G401.6 (cell line): ENCODE results near the gene KRTAP3-1.
"Not testable (repeated sequence)": the region's sequence is repeated elsewhere in the genome, so short reads cannot be mapped to it uniquely, and the experiment has no call there.

ENCODE experiments used
- FAIRE-seq: peaks from 2 replicates; lab custom pipeline; 2012; peaks lifted over from hg19 to GRCh38; lab: Jason Lieb, UNC

KRTAP3-1 gene

GRCh38 chr17:41015454-41015853 is 6.5 kb upstream of the KRTAP3-1 start:
- FAIRE-seq, result no peak

- no peak for FAIRE-seq
Observed at GRCh38 chr17:41013606-41014005, 4.7 kb upstream of the KRTAP3-1 start.

- FAIRE-seq, result peak; percentile 64
Observed at GRCh38 chr17:41013181-41013580, 4.3 kb upstream of the KRTAP3-1 start.

GRCh38 chr17:41012326-41013120 is 3.6 kb upstream of the KRTAP3-1 start:
- no peak for FAIRE-seq

GRCh38 chr17:41010441-41010840 is 1.5 kb upstream of the KRTAP3-1 start:
- FAIRE-seq, result no peak

- FAIRE-seq, result no peak
Observed at GRCh38 chr17:41009936-41010335, 1.0 kb upstream of the KRTAP3-1 start.

GRCh38 chr17:41009301-41009760 is 403 bp upstream of the KRTAP3-1 start:
- FAIRE-seq, result no peak

GRCh38 chr17:41004397-41004796 is 4.5 kb downstream of the KRTAP3-1 start:
- no peak for FAIRE-seq

- FAIRE-seq, result no peak
Observed at GRCh38 chr17:41003926-41004325, 5.0 kb downstream of the KRTAP3-1 start.

- no peak for FAIRE-seq
Observed at GRCh38 chr17:41002814-41003213, 6.1 kb downstream of the KRTAP3-1 start.

- FAIRE-seq, result no peak
Observed at GRCh38 chr17:41001795-41002194, 7.1 kb downstream of the KRTAP3-1 start.

GRCh38 chr17:40999563-40999962 is 9.4 kb downstream of the KRTAP3-1 start, which contains the start of gene KRTAP3-2:
Gene KRTAP3-2, minus strand, starts transcription at chr17:40999906. Its CDS starts 53 bp downstream, at chr17:40999853.
- FAIRE-seq, result not testable (repeated sequence)

- FAIRE-seq, result no peak
Observed at GRCh38 chr17:40997361-40997760, 11.6 kb downstream of the KRTAP3-1 start.

GRCh38 chr17:40996829-40997228 is 12.1 kb downstream of the KRTAP3-1 start:
- no peak for FAIRE-seq

GRCh38 chr17:40995116-40995515 is 13.8 kb downstream of the KRTAP3-1 start:
- no peak for FAIRE-seq

- FAIRE-seq, result no peak
Observed at GRCh38 chr17:40993839-40994238, 15.1 kb downstream of the KRTAP3-1 start, which contains the start of gene KRTAP3-3. Gene KRTAP3-3, minus strand, starts transcription at chr17:40994164. Its CDS starts 67 bp downstream, at chr17:40994097.

GRCh38 chr17:40993084-40993483 is 15.8 kb downstream of the KRTAP3-1 start:
- FAIRE-seq, result no peak

GRCh38 chr17:40992666-40993065 is 16.3 kb downstream of the KRTAP3-1 start:
- no peak for FAIRE-seq

- FAIRE-seq, result no peak
Observed at GRCh38 chr17:40986920-40987319, 22.0 kb downstream of the KRTAP3-1 start.

GRCh38 chr17:40984226-40984625 is 24.7 kb downstream of the KRTAP3-1 start, which contains the start of gene KRT40:
Gene KRT40, minus strand, starts transcription at chr17:40984326. Its CDS starts 53 bp downstream, at chr17:40984273.
- FAIRE-seq, result no peak

- no peak for FAIRE-seq
Observed at GRCh38 chr17:40981115-40981514, 27.8 kb downstream of the KRTAP3-1 start.

- FAIRE-seq, result no peak
Observed at GRCh38 chr17:40980596-40980995, 28.3 kb downstream of the KRTAP3-1 start.

- FAIRE-seq, result no peak
Observed at GRCh38 chr17:40980117-40980516, 28.8 kb downstream of the KRTAP3-1 start.
